ENCODE data around the gene AMPD3.

Gene AMPD3

DNA sequence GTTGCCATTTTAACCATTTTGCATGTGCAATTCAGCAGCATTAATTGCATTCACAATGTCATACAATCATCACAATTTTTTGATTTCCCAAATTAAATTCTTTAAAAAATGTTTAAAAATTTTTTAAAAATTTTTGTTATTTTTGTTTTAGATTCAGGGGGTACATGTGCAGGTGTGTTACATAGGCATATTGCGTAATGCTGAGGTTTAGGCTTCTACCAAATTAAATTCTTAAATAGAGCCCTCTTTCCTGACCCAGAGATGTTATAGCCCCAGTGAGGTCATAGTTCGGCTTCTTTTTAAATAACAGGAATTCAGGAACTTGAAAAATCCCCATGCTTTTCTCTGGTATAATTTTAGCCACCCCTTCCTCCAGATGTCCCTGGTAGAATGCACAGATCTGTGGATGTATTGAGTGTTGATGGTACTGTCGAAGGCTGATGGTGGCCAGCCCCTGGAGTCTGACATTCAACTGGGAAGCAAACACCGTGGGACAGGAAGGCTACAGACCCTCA, 11.3 kb upstream of the AMPD3 start:
- no peak overlapping the region for H3K4me3 ChIP-seq (ENCODE audit: low read length)
- DNase-seq (ENCODE audit: low read depth), result no peak
- TF ChIP-seq, protein P1, sequence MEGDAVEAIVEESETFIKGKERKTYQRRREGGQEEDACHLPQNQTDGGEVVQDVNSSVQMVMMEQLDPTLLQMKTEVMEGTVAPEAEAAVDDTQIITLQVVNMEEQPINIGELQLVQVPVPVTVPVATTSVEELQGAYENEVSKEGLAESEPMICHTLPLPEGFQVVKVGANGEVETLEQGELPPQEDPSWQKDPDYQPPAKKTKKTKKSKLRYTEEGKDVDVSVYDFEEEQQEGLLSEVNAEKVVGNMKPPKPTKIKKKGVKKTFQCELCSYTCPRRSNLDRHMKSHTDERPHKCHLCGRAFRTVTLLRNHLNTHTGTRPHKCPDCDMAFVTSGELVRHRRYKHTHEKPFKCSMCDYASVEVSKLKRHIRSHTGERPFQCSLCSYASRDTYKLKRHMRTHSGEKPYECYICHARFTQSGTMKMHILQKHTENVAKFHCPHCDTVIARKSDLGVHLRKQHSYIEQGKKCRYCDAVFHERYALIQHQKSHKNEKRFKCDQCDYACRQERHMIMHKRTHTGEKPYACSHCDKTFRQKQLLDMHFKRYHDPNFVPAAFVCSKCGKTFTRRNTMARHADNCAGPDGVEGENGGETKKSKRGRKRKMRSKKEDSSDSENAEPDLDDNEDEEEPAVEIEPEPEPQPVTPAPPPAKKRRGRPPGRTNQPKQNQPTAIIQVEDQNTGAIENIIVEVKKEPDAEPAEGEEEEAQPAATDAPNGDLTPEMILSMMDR (conservative IDR thresholded peaks at IDR 0.05; ENCODE audit: low read length), result no peak

GRCh38 chr11:10444725-10445315, 10.2 kb upstream of the AMPD3 start:
- DNase-seq (ENCODE audit: low read depth), result no peak
- TF ChIP-seq, protein P1 (conservative IDR thresholded peaks at IDR 0.05; ENCODE audit: low read length), result no peak
- no peak overlapping the region for H3K4me3 ChIP-seq (ENCODE audit: low read length)

DNA sequence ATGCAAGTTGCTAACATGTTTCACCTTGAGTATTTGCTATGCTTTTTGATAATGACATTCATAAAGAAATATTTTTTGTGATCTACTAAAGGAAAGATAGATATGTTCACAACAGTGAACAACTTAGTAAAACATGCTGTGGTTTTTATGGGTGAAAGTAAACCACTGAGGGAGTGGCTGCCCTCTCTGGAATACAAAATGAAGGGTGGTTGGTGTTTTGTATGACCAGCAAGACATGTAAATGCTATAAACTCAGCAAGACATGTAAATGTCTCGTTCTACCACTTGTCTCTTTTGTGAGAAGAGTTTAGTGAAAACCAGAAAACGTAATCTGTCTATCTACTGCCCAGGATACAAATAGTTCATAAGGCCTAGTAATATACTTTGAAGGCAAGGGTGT, 7.6 kb upstream of the AMPD3 start:
- DNase-seq (ENCODE audit: low read depth), result no peak
- TF ChIP-seq, protein P1 (conservative IDR thresholded peaks at IDR 0.05; ENCODE audit: low read length), result no peak
- H3K4me3 ChIP-seq (ENCODE audit: low read length), result no peak overlapping the region

GRCh38 chr11:10450462-10451425, 4.3 kb upstream of the AMPD3 start:
- peak; percentile 25 for DNase-seq (ENCODE audit: low read depth)
- peak overlapping the region; percentile 49 for H3K4me3 ChIP-seq (ENCODE audit: low read length)
- TF ChIP-seq, protein P1 (conservative IDR thresholded peaks at IDR 0.05; ENCODE audit: low read length), result peak; percentile 44

DNA sequence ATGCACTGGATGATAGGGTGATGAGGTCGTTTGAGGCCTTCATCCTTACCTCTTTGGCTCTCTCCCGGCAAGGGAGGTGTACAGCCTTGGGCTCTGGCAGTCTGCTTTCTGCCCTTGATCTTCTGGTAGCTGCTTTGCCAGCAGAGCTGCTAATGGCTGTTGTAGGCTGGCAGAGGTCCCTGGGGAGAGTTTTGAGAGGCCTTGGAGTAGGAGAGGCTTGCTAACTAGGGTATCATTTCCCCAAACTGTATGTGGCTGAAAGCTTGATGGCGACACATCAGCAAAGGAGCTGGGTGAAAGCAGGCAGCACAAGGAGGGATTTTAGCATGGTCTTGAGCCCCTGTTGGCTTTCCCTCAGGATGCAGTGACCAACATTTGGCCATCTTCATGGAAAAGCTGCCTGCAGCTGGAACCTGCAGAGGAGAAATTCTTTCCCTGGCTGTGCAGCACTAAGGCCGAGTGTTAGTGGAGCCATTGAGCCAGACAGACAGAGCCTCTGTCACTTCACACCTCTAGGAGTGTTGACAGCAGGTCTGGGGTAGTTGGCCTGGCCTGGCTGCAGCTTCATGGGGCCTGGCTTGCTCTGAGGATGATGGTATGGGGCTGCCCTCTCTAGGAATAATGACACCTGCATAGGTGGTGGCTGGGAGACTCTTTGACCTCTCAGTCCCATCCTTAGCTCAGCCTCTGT, 3.5 kb upstream of the AMPD3 start:
- no peak for DNase-seq (ENCODE audit: low read depth)
- peak overlapping the region; percentile 49 for H3K4me3 ChIP-seq (ENCODE audit: low read length)
- TF ChIP-seq, protein P1 (conservative IDR thresholded peaks at IDR 0.05; ENCODE audit: low read length), result no peak

DNA sequence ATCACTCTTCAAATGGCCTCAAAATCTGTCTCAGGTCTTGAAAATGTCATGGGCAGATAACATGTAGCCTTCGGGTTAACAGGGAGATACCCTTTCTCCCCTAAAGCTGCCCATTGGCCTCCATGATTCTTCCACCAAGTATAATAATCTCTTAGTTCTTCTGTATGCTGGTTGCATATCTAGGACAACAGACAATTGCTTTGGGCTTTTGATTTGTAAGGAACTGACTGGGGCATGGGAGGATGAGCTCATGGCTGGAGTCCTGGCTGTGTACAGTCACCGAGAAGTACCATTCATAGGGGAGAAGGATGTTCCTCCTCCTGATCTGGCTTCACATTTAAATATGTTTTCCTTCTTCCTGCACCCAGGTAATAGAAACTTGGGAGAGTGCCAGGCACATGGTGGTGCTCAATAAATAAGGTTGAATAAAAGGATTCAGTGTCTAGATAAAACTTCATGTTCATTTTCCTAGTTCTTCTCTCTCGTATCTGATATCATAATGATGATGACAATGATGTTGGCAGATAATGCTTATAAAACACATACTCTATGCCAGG, 2.8 kb upstream of the AMPD3 start:
- H3K4me3 ChIP-seq (ENCODE audit: low read length), result no peak overlapping the region
- TF ChIP-seq, protein P1 (conservative IDR thresholded peaks at IDR 0.05; ENCODE audit: low read length), result no peak
- DNase-seq (ENCODE audit: low read depth), result no peak
